Adrenal gland (tissue), 12 donors: ENCODE data around the gene TAS2R1. TPM values are rescaled to one million over a fixed set of nuclear protein-coding genes. Genes with fewer than 3 reads are reported as not detected.

Experiments
- DNase-seq, 7 donors: peaks; one replicate each; pipeline ENCODE4 v3.0.0-alpha.2; 2019 to 2020
- H3K27ac ChIP-seq, 5 donors: fragments of 200-600 bp; sonication (generic) in 4 of 5; 1 replicate in 3 of 5; 2 replicates in 2 of 5; pipeline versions ENCODE4 v1.5.1 to v1.8.0; 2016 to 2020; ENCODE audit warnings: mild to moderate bottlenecking in 1 of 5
- H3K27me3 ChIP-seq: fragments of 200-600 bp; 2 replicates; pipeline ENCODE4 v1.8.0; 2021
- H3K36me3 ChIP-seq, 2 donors: fragments of 200-600 bp; replicated peaks in 1 of 2; 1 replicate in 1 of 2; 2 replicates in 1 of 2; pipeline versions ENCODE4 v1.5.1 to v1.8.0; 2018 to 2022
- H3K4me1 ChIP-seq, 2 donors: fragments of 200-600 bp; replicated peaks in 1 of 2; 1 replicate in 1 of 2; 2 replicates in 1 of 2; pipeline versions ENCODE4 v1.5.1 to v1.8.0; 2018 to 2021
- H3K4me3 ChIP-seq, 4 donors: fragments of 200-600 bp; sonication (generic) in 3 of 4; one replicate each; pipeline ENCODE4 v1.5.1; 2016 to 2018
- H3K9me3 ChIP-seq, 3 donors: fragments of 200-600 bp; sonication (generic) in 1 of 3; replicated peaks in 1 of 3; 1 replicate in 2 of 3; 2 replicates in 1 of 3; pipeline versions ENCODE4 v1.5.1 to v1.8.0; 2016 to 2021
- CTCF ChIP-seq, 6 experiments: fragments of 450-650 bp in 4 of 6; fragments of 200-600 bp in 2 of 6; sonication (generic) in 1 of 6; IDR thresholded peaks; 1 replicate in 5 of 6; 2 replicates in 1 of 6; pipeline versions ENCODE4 v1.5.1 to v1.8.0; 2016 to 2021; ENCODE audit warnings: antibody characterized with exemption in 6 of 6, mild to moderate bottlenecking in 2 of 6, moderate library complexity in 1 of 6
- POLR2A ChIP-seq, 2 donors: fragments of 450-650 bp; IDR thresholded peaks; one replicate each; pipeline ENCODE4 v1.6.1; 2017; ENCODE audit warnings: antibody characterized with exemption in 2 of 2, mild to moderate bottlenecking in 2 of 2, moderate library complexity in 1 of 2
- WGBS, 4 donors: extraction: QIAGEN DNeasy Blood & Tissue Kit in 2 of 4; methylation state at CpG; one replicate each; pipeline versions ENCODE4 v1.1.5 to v1.1.7; 2013 to 2017; 5-methylcytosine and 5-hydroxymethylcytosine counted together
- intact Hi-C, 2 donors: fragments of 100-400 bp; cut with DNase I; formaldehyde crosslinking; loops; one replicate each; pipeline versions ENCODE4 v1.14.1 to v1.15.0; 2022 to 2023
- polyA plus RNA-seq, 3 donors: library from polyadenylated mRNA; stranded (reverse); fragments of 200-250 nt in 2 of 3; fragments of 350-450 nt in 1 of 3; fragmentation: Illumina TruSeq in 1 of 3; extraction: RNeasy Lipid Tissue Mini Kit (QIAGEN cat#74804) in 1 of 3; gene quantifications; one replicate each; pipeline ENCODE4 v1.2.3, GENCODE V29; 2013 to 2014
- total RNA-seq, 9 donors: library from RNA; depleted of rRNA in 4 of 9; stranded (reverse); fragments of >200 nt in 4 of 9; fragments of 120-200 nt in 1 of 9; fragmentation: NEBNext Ultra II Directional in 1 of 9; extraction: Animal tissue kit (Norgen Biotek cat#: 25700) in 1 of 9; gene quantifications; one replicate each; pipeline versions ENCODE4 v1.1.0 to v1.2.4, GENCODE V29; 2013 to 2023
- donor health status: healthy with polysubstance abuse.
- donor health status: Bipolar disorder and iron deficiency.
- donor health status: DM: yes; HTN: yes; CAD: no.
- donor health status: DM: no; HTN: no; CAD: no.
- donor health status: DM: no; HTN: no; CAD: no.
- donor health status: DM: yes; HTN: yes; CAD: no.

Gene TAS2R1
- total and polyA plus RNA-seq, 12 donors = 0.06 TPM; not detected in 11

GRCh38 chr5:9654886-9655285, 24.7 kb upstream of the TAS2R1 start:
- TF ChIP-seq POLR2A (IDR thresholded peaks at IDR 0.05) (no peak), CTCF (IDR thresholded peaks at IDR 0.05) (no peak)
- no peaks in the 10 kb centered on the region for H3K4me1 ChIP-seq
- intact Hi-C loops = no loop called here
- H3K27ac ChIP-seq = no peak overlapping the region
- H3K36me3 ChIP-seq = no peaks in the 10 kb centered on the region
- H3K9me3 ChIP-seq = no peaks in the 10 kb centered on the region
- H3K27me3 ChIP-seq = no peaks in the 10 kb centered on the region
- DNase-seq = no peak
- no peak overlapping the region for H3K4me3 ChIP-seq

GRCh38 chr5:9653811-9654210, 23.7 kb upstream of the TAS2R1 start:
- no peak overlapping the region for H3K27ac ChIP-seq
- H3K9me3 ChIP-seq = no peaks in the 10 kb centered on the region
- no peaks in the 10 kb centered on the region for H3K36me3 ChIP-seq
- DNase-seq = peak; percentile 31 to 70 (median 59)
- H3K4me1 ChIP-seq = no peaks in the 10 kb centered on the region
- no peak overlapping the region for H3K4me3 ChIP-seq
- H3K27me3 ChIP-seq = no peaks in the 10 kb centered on the region
- WGBS, 4 donors = 15 to 52% (median 35%) methylated on average over 2 of the region's 2 CpGs
- TF ChIP-seq CTCF (IDR thresholded peaks at IDR 0.05) (no peak), POLR2A (IDR thresholded peaks at IDR 0.05) (no peak)
- intact Hi-C loops = no loop called here

- 44 to 53% (median 51%) methylated on average over 7 of the region's 7 CpGs for WGBS, 4 donors
- H3K36me3 ChIP-seq = no peaks in the 10 kb centered on the region
- H3K27me3 ChIP-seq = no peaks in the 10 kb centered on the region
- DNase-seq = no peak
- no peak for TF ChIP-seq POLR2A (IDR thresholded peaks at IDR 0.05)
- TF ChIP-seq CTCF (IDR thresholded peaks at IDR 0.05) = no peak
- H3K9me3 ChIP-seq = no peaks in the 10 kb centered on the region
- H3K4me3 ChIP-seq = no peak overlapping the region
- H3K27ac ChIP-seq = no peak overlapping the region
- H3K4me1 ChIP-seq = no peaks in the 10 kb centered on the region
- intact Hi-C loops = no loop called here
Observed at GRCh38 chr5:9653061-9653460, 22.9 kb upstream of the TAS2R1 start.

- WGBS, 4 donors = 67 to 90% (median 81%) methylated on average over 3 of the region's 3 CpGs
- Histone ChIP-seq H3K4me1 (no peaks in the 10 kb centered on the region), H3K36me3 (no peaks in the 10 kb centered on the region), H3K4me3 (no peak overlapping the region), H3K9me3 (no peaks in the 10 kb centered on the region), H3K27me3 (no peaks in the 10 kb centered on the region), H3K27ac (no peak overlapping the region)
- no peak for TF ChIP-seq POLR2A (IDR thresholded peaks at IDR 0.05)
- TF ChIP-seq CTCF (IDR thresholded peaks at IDR 0.05) = no peak
- intact Hi-C loops = no loop called here
- DNase-seq = no peak
Observed at GRCh38 chr5:9652295-9652694, 22.1 kb upstream of the TAS2R1 start.
